Upper lobe of left lung (tissue), 4 donors: Measurements from ENCODE around the gene LRBA.

Experiments used
- CTCF ChIP-seq, 6 experiments: fragments of 450-650 bp in 4 of 6; fragments of 200-600 bp in 2 of 6; sonication (generic) in 2 of 6; IDR thresholded peaks; one replicate each; pipeline ENCODE4 v1.5.1; 2016 to 2019; ENCODE audit warnings: antibody characterized with exemption in 6 of 6
- EP300 ChIP-seq, 4 donors: sonication (generic); formaldehyde crosslinking; IDR thresholded peaks; one replicate each; pipeline ENCODE4 v1.5.1; 2017; ENCODE audit warnings: antibody characterized with exemption in 4 of 4, control low read depth in 2 of 4

DNA sequence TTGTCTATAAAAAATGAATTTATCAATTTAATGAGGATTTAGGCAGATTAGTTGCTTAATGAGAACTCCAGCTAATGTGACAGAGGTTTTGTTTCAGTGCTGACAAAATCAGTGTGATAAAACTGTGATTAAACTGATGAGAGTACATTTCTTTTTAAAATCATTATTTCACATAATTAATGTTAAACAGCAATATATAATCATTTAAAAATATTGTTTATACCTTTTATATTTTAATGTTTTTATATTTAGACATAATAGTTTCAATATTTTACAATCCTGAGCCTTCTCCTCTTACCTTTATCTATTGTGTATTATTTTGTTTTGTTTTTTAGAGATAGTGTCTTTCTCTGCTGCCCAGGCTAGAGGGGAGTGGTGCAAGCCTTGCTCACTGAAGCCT, 480.3 kb downstream of the LRBA start:
- TF ChIP-seq CTCF (IDR thresholded peaks at IDR 0.05) (no peak), EP300 (IDR thresholded peaks at IDR 0.05) (no peak)
